Activated T-helper 1 cell treated with Interleukin-2 at 50 U/mL for 16 hours (primary cell): ENCODE data around the gene ADAM22.

ENCODE experiments used
- DNase-seq: peaks from one replicate; pipeline ENCODE4 v3.0.0-alpha.2; 2020; ENCODE audit warnings: low read depth

Gene ADAM22

GRCh38 chr7:88167223-88167622, 233.2 kb downstream of the ADAM22 start:
- no peak for DNase-seq

GRCh38 chr7:88167721-88168120, 233.7 kb downstream of the ADAM22 start:
- no peak for DNase-seq

GRCh38 chr7:88169717-88170320, 235.8 kb downstream of the ADAM22 start:
- no peak for DNase-seq

- no peak for DNase-seq
Measured at GRCh38 chr7:88172842-88173241, 238.8 kb downstream of the ADAM22 start.

GRCh38 chr7:88176190-88176589, 242.1 kb downstream of the ADAM22 start:
- no peak for DNase-seq

- no peak for DNase-seq
Measured at GRCh38 chr7:88183051-88183450, 249.0 kb downstream of the ADAM22 start.

- no peak for DNase-seq
Measured at GRCh38 chr7:88184848-88185304, 250.8 kb downstream of the ADAM22 start.

- DNase-seq, result no peak
Measured at GRCh38 chr7:88185650-88186049, 251.6 kb downstream of the ADAM22 start.

GRCh38 chr7:88191911-88192310, 257.9 kb downstream of the ADAM22 start:
- no peak for DNase-seq

GRCh38 chr7:88200261-88200660, 266.2 kb downstream of the ADAM22 start:
- DNase-seq, result no peak

GRCh38 chr7:88200789-88201188, 266.7 kb downstream of the ADAM22 start:
- no peak for DNase-seq

- no peak for DNase-seq
Measured at GRCh38 chr7:88201305-88201704, 267.3 kb downstream of the ADAM22 start.

- DNase-seq, result no peak
Measured at GRCh38 chr7:88202278-88202677, 268.2 kb downstream of the ADAM22 start.

GRCh38 chr7:88202799-88203198, 268.7 kb downstream of the ADAM22 start:
- no peak for DNase-seq

GRCh38 chr7:88203401-88203800, 269.4 kb downstream of the ADAM22 start:
- no peak for DNase-seq

GRCh38 chr7:88204525-88205110, 270.6 kb downstream of the ADAM22 start:
- no peak for DNase-seq

- DNase-seq, result no peak
Measured at GRCh38 chr7:88205179-88205578, 271.1 kb downstream of the ADAM22 start.

GRCh38 chr7:88206254-88206653, 272.2 kb downstream of the ADAM22 start:
- no peak for DNase-seq

- no peak for DNase-seq
Measured at GRCh38 chr7:88208521-88208920, 274.5 kb downstream of the ADAM22 start.

- no peak for DNase-seq
Measured at GRCh38 chr7:88212918-88213317, 278.9 kb downstream of the ADAM22 start.

GRCh38 chr7:88214456-88214855, 280.4 kb downstream of the ADAM22 start:
- no peak for DNase-seq

- DNase-seq, result no peak
Measured at GRCh38 chr7:88215295-88215694, 281.2 kb downstream of the ADAM22 start.

- DNase-seq, result no peak
Measured at GRCh38 chr7:88216276-88216675, 282.2 kb downstream of the ADAM22 start.
